Activated naive CD8-positive, alpha-beta T cell (primary cell): ENCODE data around the gene TNFAIP8L2.
"Not testable (repeated sequence)": the region's sequence is repeated elsewhere in the genome, so short reads cannot be mapped to it uniquely, and the experiment has no call there.

Source experiments
- H3K27ac Mint-ChIP-seq: one replicate; pipeline ENCODE4 v1.8.0; 2021; ENCODE audit warnings: mixed read lengths
- H3K27me3 Mint-ChIP-seq: one replicate; pipeline ENCODE4 v1.8.0; 2021; ENCODE audit warnings: mixed read lengths
- H3K36me3 Mint-ChIP-seq: one replicate; pipeline ENCODE4 v1.8.0; 2021; ENCODE audit warnings: mixed read lengths
- H3K4me1 Mint-ChIP-seq: one replicate; pipeline ENCODE4 v1.8.0; 2021; ENCODE audit warnings: low read depth, mixed read lengths
- H3K4me3 Mint-ChIP-seq: one replicate; pipeline ENCODE4 v1.8.0; 2021; ENCODE audit warnings: mild to moderate bottlenecking, mixed read lengths
- H3K9me3 Mint-ChIP-seq: one replicate; pipeline ENCODE4 v1.8.0; 2021; ENCODE audit warnings: low read depth, mixed read lengths

Gene TNFAIP8L2

GRCh38 chr1:151193856-151194255 is 37.4 kb downstream of the TNFAIP8L2 start:
- no peaks in the 10 kb centered on the region for H3K36me3 Mint-ChIP-seq
- no peak overlapping the region for H3K4me3 Mint-ChIP-seq
- peaks cover 30% of the 10 kb centered on the region for H3K4me1 Mint-ChIP-seq
- no peak overlapping the region for H3K27ac Mint-ChIP-seq
- no peaks in the 10 kb centered on the region for H3K27me3 Mint-ChIP-seq
- no peaks in the 10 kb centered on the region for H3K9me3 Mint-ChIP-seq

GRCh38 chr1:151194894-151195594 is 38.6 kb downstream of the TNFAIP8L2 start:
- peaks cover 30% of the 10 kb centered on the region for H3K4me1 Mint-ChIP-seq
- H3K36me3 Mint-ChIP-seq, H3K9me3 Mint-ChIP-seq, H3K27me3 Mint-ChIP-seq, H3K4me3 Mint-ChIP-seq, H3K27ac Mint-ChIP-seq: not testable (repeated sequence)

GRCh38 chr1:151196292-151196800 is 39.9 kb downstream of the TNFAIP8L2 start:
- Mint-ChIP-seq H3K27ac (no peak overlapping the region), H3K4me1 (peaks cover 31% of the 10 kb centered on the region), H3K36me3 (no peaks in the 10 kb centered on the region), H3K4me3 (peak overlapping the region; percentile 61), H3K9me3 (no peaks in the 10 kb centered on the region), H3K27me3 (no peaks in the 10 kb centered on the region)

GRCh38 chr1:151197863-151198253 is 41.4 kb downstream of the TNFAIP8L2 start:
- Mint-ChIP-seq H3K27ac (peak overlapping the region; percentile 96), H3K36me3 (no peaks in the 10 kb centered on the region), H3K9me3 (no peaks in the 10 kb centered on the region), H3K4me3 (peak overlapping the region; percentile 100), H3K27me3 (no peaks in the 10 kb centered on the region), H3K4me1 (peaks cover 40% of the 10 kb centered on the region)

GRCh38 chr1:151198254-151199127 is 42.0 kb downstream of the TNFAIP8L2 start, which contains the start of gene PIP5K1A:
Gene PIP5K1A, plus strand, starts transcription at chr1:151198552. Its CDS starts 445 bp downstream, at chr1:151198997.
- no peaks in the 10 kb centered on the region for H3K9me3 Mint-ChIP-seq
- H3K36me3 Mint-ChIP-seq: no peaks in the 10 kb centered on the region
- peak within 1 kb of the TSS; percentile 100 for H3K4me3 Mint-ChIP-seq
- no peaks in the 10 kb centered on the region for H3K27me3 Mint-ChIP-seq
- peak within 1 kb of the TSS; percentile 96 for H3K27ac Mint-ChIP-seq
- H3K4me1 Mint-ChIP-seq: peaks cover 42% of the 10 kb centered on the region

GRCh38 chr1:151199873-151200581 is 43.6 kb downstream of the TNFAIP8L2 start:
- Mint-ChIP-seq H3K9me3 (no peaks in the 10 kb centered on the region), H3K27me3 (no peaks in the 10 kb centered on the region), H3K4me1 (peaks cover 49% of the 10 kb centered on the region), H3K4me3 (peak overlapping the region; percentile 100), H3K36me3 (no peaks in the 10 kb centered on the region), H3K27ac (peak overlapping the region; percentile 96)

GRCh38 chr1:151205381-151205965 is 49.0 kb downstream of the TNFAIP8L2 start:
- not testable (repeated sequence) for H3K36me3 Mint-ChIP-seq, H3K27me3 Mint-ChIP-seq, H3K9me3 Mint-ChIP-seq, H3K27ac Mint-ChIP-seq, H3K4me3 Mint-ChIP-seq
- H3K4me1 Mint-ChIP-seq: peaks cover 27% of the 10 kb centered on the region
